ENCODE results near the gene RNF103. TPM values are rescaled to one million over a fixed set of nuclear protein-coding genes. Genes with fewer than 3 reads are reported as not detected.

RNF103 gene
- total RNA-seq, 2 experiments from 2014 or later, result 18.9 to 19.9 TPM

Other genes with a start within 250 kb of the RNF103 start
- 10 to 100 TPM; 81.9 to 91.8 TPM for gene KDM3A, start 182.5 kb downstream of the RNF103 start, total RNA-seq
- gene CHMP3, start 60.4 kb downstream of the RNF103 start, total RNA-seq, result 10 to 100 TPM; 39.1 to 41.5 TPM
- 10 to 100 TPM; 27.5 to 29.6 TPM for gene RMND5A, start 96.4 kb upstream of the RNF103 start, total RNA-seq
- 1 to 10 TPM; 4.1 to 4.8 TPM for gene CD8A, start 167.0 kb upstream of the RNF103 start, total RNA-seq
- 1 to 10 TPM; 1.7 to 2.1 TPM for gene CD8B, start 238.0 kb upstream of the RNF103 start, total RNA-seq